Measurements from ENCODE around the gene MRTO4. TPM values are rescaled to one million over a fixed set of nuclear protein-coding genes. Genes with fewer than 3 reads are reported as not detected.
"Not testable (repeated sequence)": the region's sequence is repeated elsewhere in the genome, so short reads cannot be mapped to it uniquely, and the experiment has no call there.

The MRTO4 gene
- total RNA-seq, 1 experiment from 2014 or later, result 117 TPM

DNA sequence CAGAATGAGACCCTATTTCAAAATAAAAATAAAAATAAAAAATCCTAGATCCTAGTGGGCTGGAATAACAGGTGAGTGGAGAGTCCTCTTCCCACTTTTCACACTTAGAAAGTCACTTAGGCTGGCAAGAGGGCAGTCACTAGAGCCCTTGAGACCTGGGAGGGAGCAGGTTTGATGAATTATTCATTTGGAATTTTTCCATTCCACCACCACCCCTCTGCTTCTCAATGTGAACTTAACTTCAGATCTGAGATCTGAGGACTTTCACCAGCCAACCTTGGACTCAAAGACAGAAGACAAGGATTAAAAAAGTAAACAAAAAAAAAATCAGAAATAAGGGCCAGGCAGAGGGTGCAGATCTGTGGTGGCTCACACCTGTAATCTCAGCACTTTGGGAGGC lies 20.5 kb downstream of the MRTO4 start:
- ChIA-PET CTCF (no interaction called here), POLR2A (ENCODE audit: unreplicated experiment) (no interaction called here)
- Histone ChIP-seq H3F3A (ENCODE audit: low read length, unreplicated experiment) (no peaks in the 10 kb centered on the region), H3K9me2 (replicated peaks; ENCODE audit: low read length) (no peaks in the 10 kb centered on the region), H2AFZ (ENCODE audit: low read length) (no peak overlapping the region), H3K79me2 (ENCODE audit: low read length) (no peaks in the 10 kb centered on the region), H3K27ac (ENCODE audit: low read length) (no peak overlapping the region), H4K20me1 (ENCODE audit: low read length) (no peaks in the 10 kb centered on the region), H3K4me3 (ENCODE audit: low read length) (no peak overlapping the region), H3K9ac (ENCODE audit: low read length) (no peak overlapping the region), H3K9me3 (ENCODE audit: low read length) (no peaks in the 10 kb centered on the region), H3K4me1 (ENCODE audit: insufficient read depth, low read length) (peaks cover 4% of the 10 kb centered on the region), H3K36me3 (ENCODE audit: low read depth, low read length) (no peaks in the 10 kb centered on the region), H3K4me2 (ENCODE audit: low read length) (no peak overlapping the region), H3K27me3 (ENCODE audit: low read length) (no peaks in the 10 kb centered on the region)
- intact Hi-C loops (cut with micrococcal nuclease), result no loop called here
- no peak for TF ChIP-seq EZH2phosphoT487 (IDR thresholded peaks at IDR 0.05; ENCODE audit: borderline replicate concordance, low read length)
- TF ChIP-seq, protein P1, sequence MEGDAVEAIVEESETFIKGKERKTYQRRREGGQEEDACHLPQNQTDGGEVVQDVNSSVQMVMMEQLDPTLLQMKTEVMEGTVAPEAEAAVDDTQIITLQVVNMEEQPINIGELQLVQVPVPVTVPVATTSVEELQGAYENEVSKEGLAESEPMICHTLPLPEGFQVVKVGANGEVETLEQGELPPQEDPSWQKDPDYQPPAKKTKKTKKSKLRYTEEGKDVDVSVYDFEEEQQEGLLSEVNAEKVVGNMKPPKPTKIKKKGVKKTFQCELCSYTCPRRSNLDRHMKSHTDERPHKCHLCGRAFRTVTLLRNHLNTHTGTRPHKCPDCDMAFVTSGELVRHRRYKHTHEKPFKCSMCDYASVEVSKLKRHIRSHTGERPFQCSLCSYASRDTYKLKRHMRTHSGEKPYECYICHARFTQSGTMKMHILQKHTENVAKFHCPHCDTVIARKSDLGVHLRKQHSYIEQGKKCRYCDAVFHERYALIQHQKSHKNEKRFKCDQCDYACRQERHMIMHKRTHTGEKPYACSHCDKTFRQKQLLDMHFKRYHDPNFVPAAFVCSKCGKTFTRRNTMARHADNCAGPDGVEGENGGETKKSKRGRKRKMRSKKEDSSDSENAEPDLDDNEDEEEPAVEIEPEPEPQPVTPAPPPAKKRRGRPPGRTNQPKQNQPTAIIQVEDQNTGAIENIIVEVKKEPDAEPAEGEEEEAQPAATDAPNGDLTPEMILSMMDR (conservative IDR thresholded peaks at IDR 0.05; ENCODE audit: low read depth, low read length), result no peak
- ATAC-seq (no peak), DNase-seq (no peak)
- BruUV-seq (replicated peaks), result no TSS peak

- Histone ChIP-seq H3K79me2 (ENCODE audit: low read length) (no peaks in the 10 kb centered on the region), H2AFZ (ENCODE audit: low read length) (no peak overlapping the region), H3K4me3 (ENCODE audit: low read length) (no peak overlapping the region), H3K9me2 (replicated peaks; ENCODE audit: low read length) (no peaks in the 10 kb centered on the region), H3K27ac (ENCODE audit: low read length) (no peak overlapping the region), H4K20me1 (ENCODE audit: low read length) (no peaks in the 10 kb centered on the region), H3K27me3 (ENCODE audit: low read length) (no peaks in the 10 kb centered on the region), H3F3A (ENCODE audit: low read length, unreplicated experiment) (no peaks in the 10 kb centered on the region), H3K9me3 (ENCODE audit: low read length) (no peaks in the 10 kb centered on the region), H3K9ac (ENCODE audit: low read length) (no peak overlapping the region), H3K4me1 (ENCODE audit: insufficient read depth, low read length) (peaks cover 4% of the 10 kb centered on the region), H3K4me2 (ENCODE audit: low read length) (no peak overlapping the region), H3K36me3 (ENCODE audit: low read depth, low read length) (no peaks in the 10 kb centered on the region)
- CTCF ChIA-PET, result no interaction called here
- TF ChIP-seq, protein P1 (conservative IDR thresholded peaks at IDR 0.05; ENCODE audit: low read depth, low read length), result no peak
- no peak for TF ChIP-seq EZH2phosphoT487 (IDR thresholded peaks at IDR 0.05; ENCODE audit: borderline replicate concordance, low read length)
- TF ChIP-seq EZH2 (IDR thresholded peaks at IDR 0.05; ENCODE audit: low read length, unreplicated experiment), result no peak
- intact Hi-C loops (cut with micrococcal nuclease), result no loop called here
- DNase-seq (no peak), ATAC-seq (no peak)
- no TSS peak for BruUV-seq (replicated peaks)
- POLR2A ChIA-PET (ENCODE audit: unreplicated experiment), result no interaction called here
Measured at GRCh38 chr1:19273106-19273843, 21.7 kb downstream of the MRTO4 start.

DNA sequence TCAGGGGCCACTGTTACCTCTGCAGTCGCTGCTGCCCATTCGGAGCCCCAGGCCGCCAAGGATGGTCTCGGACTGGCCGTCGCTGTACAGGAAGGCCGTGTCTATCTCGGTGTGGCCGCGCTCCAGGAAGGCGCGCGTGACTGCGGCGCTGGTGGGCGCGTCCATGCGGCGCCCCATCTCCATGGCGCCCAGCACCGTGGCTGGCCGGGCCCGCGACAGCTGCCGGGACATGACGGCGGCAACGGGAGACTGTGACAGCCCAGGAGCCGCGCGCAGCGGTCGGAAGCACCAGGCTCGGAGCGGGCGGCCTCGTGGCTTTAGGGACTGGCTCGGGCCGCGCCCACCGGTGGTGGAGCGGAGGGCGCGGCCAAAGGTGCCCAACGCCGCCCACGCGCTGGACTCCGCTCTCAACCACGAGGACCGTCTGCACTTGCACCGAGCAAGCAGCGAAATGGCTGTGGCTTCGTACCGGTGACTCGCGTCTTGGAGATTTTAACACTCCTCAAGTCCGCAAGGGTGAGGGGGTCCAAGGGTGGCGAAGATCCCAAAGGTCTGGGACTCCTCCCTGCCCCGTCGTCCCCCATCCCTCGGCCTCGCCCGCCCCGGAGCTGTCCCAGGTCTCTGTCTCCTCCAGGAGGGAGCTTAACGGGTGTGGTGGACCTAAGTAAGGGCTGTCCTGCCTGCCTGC lies 22.4 kb downstream of the MRTO4 start:
- ATAC-seq; POLR2A ChIA-PET (ENCODE audit: unreplicated experiment); H4K20me1 ChIP-seq (ENCODE audit: low read length); H3K27me3 ChIP-seq (ENCODE audit: low read length); BruUV-seq (replicated peaks); H3K4me3 ChIP-seq (ENCODE audit: low read length); H3K27ac ChIP-seq (ENCODE audit: low read length); H3K9ac ChIP-seq (ENCODE audit: low read length); H3K9me2 ChIP-seq (replicated peaks; ENCODE audit: low read length); H3K9me3 ChIP-seq (ENCODE audit: low read length); intact Hi-C loops (cut with micrococcal nuclease); H3F3A ChIP-seq (ENCODE audit: low read length, unreplicated experiment); H3K4me1 ChIP-seq (ENCODE audit: insufficient read depth, low read length); H3K36me3 ChIP-seq (ENCODE audit: low read depth, low read length); H3K4me2 ChIP-seq (ENCODE audit: low read length); H2AFZ ChIP-seq (ENCODE audit: low read length); H3K79me2 ChIP-seq (ENCODE audit: low read length); CTCF ChIA-PET; DNase-seq: not testable (repeated sequence)

All from PC-3 (cell line).